ENCODE data around the gene ALOX12B. TPM values are rescaled to one million over a fixed set of nuclear protein-coding genes. Genes with fewer than 3 reads are reported as not detected.

ALOX12B gene
- under 1 TPM; 0.42 to 0.64 TPM for total RNA-seq

GRCh38 chr17:8087075-8087951 is at the start of gene ALOX12B:
TSS of gene ALOX12B (minus strand) at chr17:8087716. CDS start at chr17:8087442, 274 bp downstream.
- ATAC-seq: no peak
- Mint-ChIP-seq H3K4me1 (no peaks in the 10 kb centered on the region), H3K27me3 (peaks cover 19% of the 10 kb centered on the region), H3K36me3 (no peaks in the 10 kb centered on the region), H3K4me3 (no peak within 1 kb of the TSS), H3K27ac (no peak within 1 kb of the TSS), H3K9me3 (ENCODE audit: low read depth) (no peaks in the 10 kb centered on the region)
- DNase-seq: no peak
- CTCF ChIA-PET: interaction anchor here (1.4 to 3.4 kb wide), 6 partner anchors 13 to 30 kb away, joined by 3 to 17 read pairs (median 7); no protein-coding TSS in a partner anchor

- DNase-seq (no peak), ATAC-seq (no peak)
- H3K4me1 Mint-ChIP-seq: peaks cover 2% of the 10 kb centered on the region
- H3K4me3 Mint-ChIP-seq: no peak overlapping the region
- H3K9me3 Mint-ChIP-seq (ENCODE audit: low read depth): no peaks in the 10 kb centered on the region
- CTCF ChIA-PET: interaction anchor here (0.8 to 2.0 kb wide), 6 partner anchors 17 to 75 kb away, joined by 3 to 5 read pairs (median 4); no protein-coding TSS in a partner anchor
- no peak overlapping the region for H3K27ac Mint-ChIP-seq
- H3K36me3 Mint-ChIP-seq: no peaks in the 10 kb centered on the region
- H3K27me3 Mint-ChIP-seq: peaks cover 20% of the 10 kb centered on the region
Observed at GRCh38 chr17:8133941-8134340, 46.4 kb upstream of the ALOX12B start.

- H3K4me1 Mint-ChIP-seq: peaks cover 2% of the 10 kb centered on the region
- DNase-seq (no peak), ATAC-seq (no peak)
- H3K36me3 Mint-ChIP-seq: no peaks in the 10 kb centered on the region
- H3K27me3 Mint-ChIP-seq: peaks cover 20% of the 10 kb centered on the region
- no peak overlapping the region for H3K27ac Mint-ChIP-seq
- H3K4me3 Mint-ChIP-seq: no peak overlapping the region
- CTCF ChIA-PET: interaction anchor here (0.7 to 2.0 kb wide), 5 partner anchors 23 to 74 kb away, joined by 3 to 5 read pairs (median 3); no protein-coding TSS in a partner anchor
- H3K9me3 Mint-ChIP-seq (ENCODE audit: low read depth): no peaks in the 10 kb centered on the region
Observed at GRCh38 chr17:8133399-8133798, 45.9 kb upstream of the ALOX12B start.

- Mint-ChIP-seq H3K9me3 (ENCODE audit: low read depth) (no peaks in the 10 kb centered on the region), H3K36me3 (no peaks in the 10 kb centered on the region), H3K4me1 (peaks cover 6% of the 10 kb centered on the region), H3K4me3 (no peak overlapping the region), H3K27me3 (peaks cover 24% of the 10 kb centered on the region), H3K27ac (no peak overlapping the region)
- ATAC-seq: peak; percentile 42
- CTCF ChIA-PET: interaction anchor here (1.1 to 2.0 kb wide), 4 partner anchors 21 to 56 kb away, joined by 3 to 5 read pairs (median 4); no protein-coding TSS in a partner anchor
- DNase-seq: no peak
Observed at GRCh38 chr17:8131844-8132441, 44.4 kb upstream of the ALOX12B start.

GRCh38 chr17:8128125-8128784 is 40.7 kb upstream of the ALOX12B start:
- ATAC-seq: no peak
- Mint-ChIP-seq H3K9me3 (ENCODE audit: low read depth) (no peaks in the 10 kb centered on the region), H3K4me1 (peaks cover 37% of the 10 kb centered on the region), H3K36me3 (no peaks in the 10 kb centered on the region), H3K27ac (no peak overlapping the region), H3K4me3 (no peak overlapping the region), H3K27me3 (peaks cover 41% of the 10 kb centered on the region)
- no peak for DNase-seq
- CTCF ChIA-PET: interaction anchor here (1.8 kb wide), 1 partner anchor 11 kb away, joined by 5 read pairs; no protein-coding TSS in a partner anchor

GRCh38 chr17:8126491-8127066 is 39.1 kb upstream of the ALOX12B start:
- CTCF ChIA-PET: interaction anchor here (0.8 to 2.1 kb wide), 9 partner anchors 7 to 123 kb away, joined by 3 to 25 read pairs (median 3); partner anchors contain the start of gene PFAS
- Mint-ChIP-seq H3K27ac (peak overlapping the region; percentile 74), H3K4me3 (peak overlapping the region; percentile 95), H3K27me3 (peaks cover 48% of the 10 kb centered on the region), H3K36me3 (no peaks in the 10 kb centered on the region), H3K4me1 (peaks cover 47% of the 10 kb centered on the region), H3K9me3 (ENCODE audit: low read depth) (no peaks in the 10 kb centered on the region)
- ATAC-seq (peak; percentile 52), DNase-seq (peak; percentile 62)

- H3K4me1 Mint-ChIP-seq: peaks cover 49% of the 10 kb centered on the region
- H3K36me3 Mint-ChIP-seq: no peaks in the 10 kb centered on the region
- no peak for ATAC-seq
- no peaks in the 10 kb centered on the region for H3K9me3 Mint-ChIP-seq (ENCODE audit: low read depth)
- peak; percentile 57 for DNase-seq
- H3K27ac Mint-ChIP-seq: peak overlapping the region; percentile 80
- CTCF ChIA-PET: interaction anchor here (0.9 to 2.1 kb wide), 4 partner anchors 12 to 32 kb away, joined by 3 to 25 read pairs (median 6); no protein-coding TSS in a partner anchor
- peak overlapping the region; percentile 95 for H3K4me3 Mint-ChIP-seq
- H3K27me3 Mint-ChIP-seq: peaks cover 46% of the 10 kb centered on the region
Observed at GRCh38 chr17:8125947-8126490, 38.5 kb upstream of the ALOX12B start.

- H3K36me3 Mint-ChIP-seq: no peaks in the 10 kb centered on the region
- peaks cover 56% of the 10 kb centered on the region for H3K4me1 Mint-ChIP-seq
- peak overlapping the region; percentile 80 for H3K27ac Mint-ChIP-seq
- no peaks in the 10 kb centered on the region for H3K9me3 Mint-ChIP-seq (ENCODE audit: low read depth)
- H3K4me3 Mint-ChIP-seq: peak overlapping the region; percentile 95
- H3K27me3 Mint-ChIP-seq: peaks cover 46% of the 10 kb centered on the region
- CTCF ChIA-PET: interaction anchor here (1.7 to 4.0 kb wide), 6 partner anchors 12 to 61 kb away, joined by 6 to 30 read pairs (median 14); no protein-coding TSS in a partner anchor
- DNase-seq (peak; percentile 92), ATAC-seq (peak; percentile 24)
Observed at GRCh38 chr17:8125154-8125946, 37.8 kb upstream of the ALOX12B start.

GRCh38 chr17:8124350-8125153 is 37.0 kb upstream of the ALOX12B start:
- H3K4me1 Mint-ChIP-seq: peaks cover 64% of the 10 kb centered on the region
- H3K27ac Mint-ChIP-seq: peak overlapping the region; percentile 62
- DNase-seq (no peak), ATAC-seq (no peak)
- peaks cover 39% of the 10 kb centered on the region for H3K27me3 Mint-ChIP-seq
- H3K4me3 Mint-ChIP-seq: peak overlapping the region; percentile 95
- CTCF ChIA-PET: interaction anchor here (0.8 to 4.0 kb wide), 13 partner anchors 12 to 206 kb away, joined by 3 to 30 read pairs (median 6); no protein-coding TSS in a partner anchor
- H3K9me3 Mint-ChIP-seq (ENCODE audit: low read depth): no peaks in the 10 kb centered on the region
- H3K36me3 Mint-ChIP-seq: no peaks in the 10 kb centered on the region

- peak within 1 kb of the TSS; percentile 67 for H3K27ac Mint-ChIP-seq
- no peaks in the 10 kb centered on the region for H3K36me3 Mint-ChIP-seq
- CTCF ChIA-PET: interaction anchor here (0.8 to 4.0 kb wide), 15 partner anchors 11 to 206 kb away, joined by 3 to 30 read pairs (median 4); no protein-coding TSS in a partner anchor
- ATAC-seq: no peak
- DNase-seq: no peak
- no peaks in the 10 kb centered on the region for H3K9me3 Mint-ChIP-seq (ENCODE audit: low read depth)
- peaks cover 64% of the 10 kb centered on the region for H3K4me1 Mint-ChIP-seq
- H3K27me3 Mint-ChIP-seq: peaks cover 37% of the 10 kb centered on the region
- H3K4me3 Mint-ChIP-seq: peak within 1 kb of the TSS; percentile 95
Observed at GRCh38 chr17:8123695-8124349, 36.3 kb upstream of the ALOX12B start, which contains the start of gene HES7. TSS of gene HES7 (minus strand) at chr17:8124106. CDS start at chr17:8124084, 22 bp downstream.
